Breast epithelium (tissue), 4 donors: Measurements from ENCODE around the gene UBAP1L. TPM values are rescaled to one million over a fixed set of nuclear protein-coding genes. Genes with fewer than 3 reads are reported as not detected.

Experiments used
- DNase-seq, 2 donors: peaks; one replicate each; pipeline ENCODE4 v3.0.0-alpha.2; 2019; ENCODE audit warnings: low spot score in 2 of 2
- H3K27ac ChIP-seq, 2 donors: fragments of 200-600 bp; sonication (generic) in 1 of 2; one replicate each; pipeline ENCODE4 v1.5.1; 2016 to 2019; ENCODE audit warnings: mild to moderate bottlenecking in 1 of 2
- H3K27me3 ChIP-seq, 2 donors: fragments of 200-600 bp; sonication (generic) in 1 of 2; one replicate each; pipeline versions ENCODE4 v1.5.1 to v1.6.0; 2017 to 2019; ENCODE audit warnings: control low read depth in 1 of 2, mild to moderate bottlenecking in 1 of 2
- H3K36me3 ChIP-seq: fragments of 200-600 bp; one replicate; pipeline ENCODE4 v1.5.1; 2019
- H3K4me1 ChIP-seq, 2 donors: fragments of 200-600 bp; sonication (generic); one replicate each; pipeline ENCODE4 v1.5.1; 2016 to 2019; ENCODE audit warnings: control low read depth in 1 of 2
- H3K4me3 ChIP-seq, 3 donors: fragments of 200-600 bp; sonication (generic); 1 replicate in 2 of 3; 2 replicates in 1 of 3; pipeline ENCODE4 v1.5.1; 2016 to 2019; ENCODE audit warnings: mild to moderate bottlenecking in 3 of 3, moderate library complexity in 2 of 3
- H3K9me3 ChIP-seq, 2 donors: fragments of 200-600 bp; sonication (generic) in 1 of 2; one replicate each; pipeline ENCODE4 v1.5.1; 2016 to 2019; ENCODE audit warnings: control low read depth in 1 of 2
- CTCF ChIP-seq, 3 donors: fragments of 450-650 bp; IDR thresholded peaks; one replicate each; pipeline ENCODE4 v1.5.1; 2016 to 2017; ENCODE audit warnings: antibody characterized with exemption in 3 of 3, mild to moderate bottlenecking in 3 of 3, moderate library complexity in 3 of 3
- POLR2A ChIP-seq: fragments of 450-650 bp; IDR thresholded peaks from one replicate; pipeline ENCODE4 v1.6.1; 2016; ENCODE audit warnings: antibody characterized with exemption, mild to moderate bottlenecking, moderate library complexity
- POLR2AphosphoS5 ChIP-seq, 3 donors: sonication (generic); formaldehyde crosslinking; IDR thresholded peaks; one replicate each; pipeline ENCODE4 v1.6.1; 2017; ENCODE audit warnings: antibody characterized with exemption in 3 of 3
- intact Hi-C: fragments of 100-400 bp; cut with DNase I; formaldehyde crosslinking; loops from one replicate; pipeline ENCODE4 v1.15.1; 2023; ENCODE audit warnings: low total_unique reads
- total RNA-seq, 3 donors: library from RNA; depleted of rRNA; stranded (reverse); fragments of >200 nt; gene quantifications; one replicate each; pipeline ENCODE4 v1.1.0, GENCODE V29; 2016

Gene UBAP1L
- total RNA-seq, 3 donors from 2014 or later, result 3.7 to 10.0 (median 7.2) TPM

GRCh38 chr15:65132878-65133547 lies 18.0 kb upstream of the UBAP1L start:
- peaks cover 0 to 10% of the 10 kb centered on the region in 2 donors for H3K4me1 ChIP-seq
- intact Hi-C loops, result no loop called here
- no peaks in the 10 kb centered on the region for H3K27me3 ChIP-seq
- peak overlapping the region; percentile 80 to 95 (median 81) for H3K4me3 ChIP-seq
- H3K27ac ChIP-seq, result peak overlapping the region; percentile 86 to 87
- peaks cover 4 to 8% of the 10 kb centered on the region in 2 donors for H3K9me3 ChIP-seq
- no peak for TF ChIP-seq CTCF (IDR thresholded peaks at IDR 0.05)
- peak in 1 of 3 donors; percentile 10 for TF ChIP-seq POLR2AphosphoS5 (IDR thresholded peaks at IDR 0.05)
- no peaks in the 10 kb centered on the region for H3K36me3 ChIP-seq
- no peak for DNase-seq

DNA sequence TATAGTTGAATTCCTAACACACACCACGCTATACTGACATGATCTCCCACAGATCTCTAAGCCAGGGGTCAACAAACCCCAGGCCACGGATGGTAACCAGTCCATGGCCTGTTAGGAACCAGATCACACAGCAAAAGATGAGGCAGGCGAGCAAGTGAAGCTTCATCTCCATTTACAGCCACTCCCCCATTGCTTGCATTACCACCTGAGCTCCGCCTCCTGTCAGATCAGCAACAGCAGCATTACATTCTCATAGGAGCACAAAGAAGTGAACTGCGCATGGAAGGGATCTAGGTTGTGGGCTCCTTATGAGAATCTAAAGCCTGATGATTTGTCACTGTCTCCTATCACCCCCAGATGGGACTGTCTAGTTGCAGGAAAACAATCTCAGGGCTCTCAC lies 15.9 kb upstream of the UBAP1L start:
- H3K4me3 ChIP-seq, result no peak overlapping the region
- DNase-seq, result no peak
- intact Hi-C loops, result no loop called here
- H3K9me3 ChIP-seq, result no peaks in the 10 kb centered on the region
- no peak for TF ChIP-seq POLR2AphosphoS5 (IDR thresholded peaks at IDR 0.05)
- TF ChIP-seq CTCF (IDR thresholded peaks at IDR 0.05), result no peak
- no peak for TF ChIP-seq POLR2A
- H3K36me3 ChIP-seq, result no peaks in the 10 kb centered on the region
- H3K27ac ChIP-seq, result no peak overlapping the region
- no peaks in the 10 kb centered on the region for H3K27me3 ChIP-seq
- peaks cover 0 to 10% of the 10 kb centered on the region in 2 donors for H3K4me1 ChIP-seq

DNA sequence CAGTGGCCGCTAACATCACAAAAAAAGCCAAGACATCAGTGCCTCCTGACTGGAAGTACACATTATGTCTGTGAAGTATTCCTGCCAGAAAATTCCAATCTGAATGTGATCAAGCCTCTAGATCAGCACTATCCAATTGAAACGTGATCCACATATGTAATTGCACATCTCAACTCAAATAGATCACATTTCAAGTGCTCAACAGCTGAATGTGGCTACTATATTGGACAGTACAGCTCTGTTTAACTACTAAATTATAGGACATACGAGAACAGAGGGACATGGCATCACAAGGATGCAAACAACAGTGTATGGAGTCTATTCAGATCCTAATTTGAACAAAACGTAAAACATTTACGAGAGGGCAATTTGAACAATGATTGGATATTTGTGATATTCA lies 542 bp upstream of the UBAP1L start:
- no peak overlapping the region for H3K27ac ChIP-seq
- no peaks in the 10 kb centered on the region for H3K9me3 ChIP-seq
- peaks cover 4% of the 10 kb centered on the region for H3K36me3 ChIP-seq
- no peaks in the 10 kb centered on the region for H3K4me1 ChIP-seq
- intact Hi-C loops, result no loop called here
- DNase-seq, result no peak
- TF ChIP-seq POLR2AphosphoS5 (IDR thresholded peaks at IDR 0.05), result no peak
- TF ChIP-seq CTCF (IDR thresholded peaks at IDR 0.05), result no peak
- H3K27me3 ChIP-seq, result no peaks in the 10 kb centered on the region
- no peak overlapping the region for H3K4me3 ChIP-seq

DNA sequence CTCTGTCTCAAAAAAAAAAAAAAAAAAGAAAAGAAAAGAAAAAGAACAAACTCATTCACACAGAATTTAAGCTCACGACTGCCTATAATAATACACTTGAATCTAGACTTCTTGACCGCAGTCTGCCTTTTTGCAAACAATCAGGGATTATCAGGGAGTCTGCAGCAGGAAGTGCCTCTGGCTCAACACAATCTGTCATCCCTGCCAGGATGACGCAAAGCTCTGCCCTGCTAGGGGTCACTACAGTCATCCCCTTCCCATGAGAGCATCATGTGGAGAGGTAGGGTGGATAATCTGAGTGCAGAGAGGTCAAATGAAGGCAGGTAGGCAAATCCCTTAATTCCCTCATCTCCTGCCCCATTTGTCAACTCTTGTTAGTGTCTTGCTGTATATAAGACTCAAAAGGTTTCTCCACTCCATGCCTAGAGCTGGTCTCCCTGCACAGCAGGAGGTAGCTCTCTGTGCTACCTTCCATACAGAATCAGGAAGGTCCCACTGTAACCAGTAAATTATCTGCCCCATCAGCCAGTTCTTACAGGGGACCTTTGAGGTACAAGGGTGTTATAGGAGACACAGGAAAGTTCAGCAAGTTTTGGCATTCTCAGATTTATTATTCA lies 4.2 kb downstream of the UBAP1L start:
- Histone ChIP-seq H3K36me3 (no peaks in the 10 kb centered on the region), H3K4me1 (no peaks in the 10 kb centered on the region), H3K27me3 (no peaks in the 10 kb centered on the region), H3K9me3 (no peaks in the 10 kb centered on the region), H3K27ac (no peak overlapping the region), H3K4me3 (no peak overlapping the region)
- no peak for DNase-seq
- TF ChIP-seq POLR2A (no peak), POLR2AphosphoS5 (IDR thresholded peaks at IDR 0.05) (no peak), CTCF (IDR thresholded peaks at IDR 0.05) (no peak)
- intact Hi-C loops, result no loop called here

DNA sequence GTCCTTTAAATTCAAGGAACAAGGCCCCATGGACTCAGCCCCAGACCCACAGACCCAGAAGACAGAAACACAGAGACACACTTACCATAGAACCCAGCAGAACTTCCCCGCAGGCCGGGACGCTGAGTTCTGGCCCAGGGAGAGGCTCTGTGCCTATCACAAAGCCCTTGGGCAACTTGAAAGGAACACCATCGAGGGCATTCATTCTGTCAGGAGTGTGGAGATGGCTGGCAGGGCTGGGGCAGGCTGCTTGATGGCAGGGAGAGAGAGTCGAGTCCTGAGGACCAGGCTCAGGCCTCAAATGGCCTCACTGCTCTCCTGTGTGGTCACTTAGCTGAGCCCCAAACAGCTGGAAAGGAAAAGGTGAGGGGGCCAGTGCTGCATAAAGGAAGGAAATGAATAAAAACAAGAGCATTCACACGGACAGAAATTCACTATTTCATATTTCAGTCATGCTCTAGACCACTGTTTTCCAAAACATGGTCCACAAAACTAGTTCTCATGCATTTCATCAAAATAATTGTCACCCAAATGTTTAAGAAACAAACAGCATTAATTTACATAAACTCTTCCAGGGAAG lies 8.9 kb downstream of the UBAP1L start:
- no peaks in the 10 kb centered on the region for H3K27me3 ChIP-seq
- H3K4me3 ChIP-seq, result no peak overlapping the region
- intact Hi-C loops, result no loop called here
- no peaks in the 10 kb centered on the region for H3K9me3 ChIP-seq
- DNase-seq, result no peak
- no peaks in the 10 kb centered on the region for H3K4me1 ChIP-seq
- H3K36me3 ChIP-seq, result no peaks in the 10 kb centered on the region
- no peak overlapping the region for H3K27ac ChIP-seq
- no peak for TF ChIP-seq CTCF (IDR thresholded peaks at IDR 0.05)
- TF ChIP-seq POLR2AphosphoS5 (IDR thresholded peaks at IDR 0.05), result no peak
- no peak for TF ChIP-seq POLR2A
